IPS DF 4.7 (cell line): ENCODE results near the gene FGF16.
"Not testable (repeated sequence)": the region's sequence is repeated elsewhere in the genome, so short reads cannot be mapped to it uniquely, and the experiment has no call there.

Experiments
- DNase-seq: peaks from one replicate; pipeline ENCODE4 v3.0.0-alpha.2; 2013; ENCODE audit warnings: low spot score; ENCODE audit errors: extremely low read depth

The FGF16 gene

DNA sequence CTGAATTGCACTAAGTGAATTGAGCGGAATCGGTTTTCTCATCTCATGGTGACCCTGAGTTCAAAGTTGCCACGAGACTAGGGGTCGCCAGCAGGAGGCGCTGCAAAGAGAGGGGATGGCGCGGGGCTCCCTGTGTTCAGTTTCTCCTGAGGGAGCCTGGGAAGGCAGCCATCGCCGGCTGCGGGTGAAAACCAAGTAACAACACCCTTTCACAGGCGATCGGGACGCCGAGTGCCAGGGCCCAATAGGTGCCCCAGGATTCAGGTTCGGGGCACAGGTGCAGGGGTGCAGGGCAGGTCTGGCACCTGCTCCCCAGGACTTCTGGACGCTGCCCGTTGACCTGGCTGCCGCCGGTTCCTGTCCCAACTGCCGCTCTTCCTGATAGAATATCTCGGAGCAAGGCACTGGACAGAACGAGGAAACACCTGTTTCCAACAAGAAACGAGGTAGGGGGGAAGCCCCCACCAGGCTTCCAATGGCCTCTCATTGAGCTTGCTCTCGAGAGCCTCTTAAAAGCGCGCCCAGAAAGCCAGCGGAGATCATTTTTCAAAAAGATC is 1.1 kb upstream of the FGF16 start:
- DNase-seq = no peak

DNA sequence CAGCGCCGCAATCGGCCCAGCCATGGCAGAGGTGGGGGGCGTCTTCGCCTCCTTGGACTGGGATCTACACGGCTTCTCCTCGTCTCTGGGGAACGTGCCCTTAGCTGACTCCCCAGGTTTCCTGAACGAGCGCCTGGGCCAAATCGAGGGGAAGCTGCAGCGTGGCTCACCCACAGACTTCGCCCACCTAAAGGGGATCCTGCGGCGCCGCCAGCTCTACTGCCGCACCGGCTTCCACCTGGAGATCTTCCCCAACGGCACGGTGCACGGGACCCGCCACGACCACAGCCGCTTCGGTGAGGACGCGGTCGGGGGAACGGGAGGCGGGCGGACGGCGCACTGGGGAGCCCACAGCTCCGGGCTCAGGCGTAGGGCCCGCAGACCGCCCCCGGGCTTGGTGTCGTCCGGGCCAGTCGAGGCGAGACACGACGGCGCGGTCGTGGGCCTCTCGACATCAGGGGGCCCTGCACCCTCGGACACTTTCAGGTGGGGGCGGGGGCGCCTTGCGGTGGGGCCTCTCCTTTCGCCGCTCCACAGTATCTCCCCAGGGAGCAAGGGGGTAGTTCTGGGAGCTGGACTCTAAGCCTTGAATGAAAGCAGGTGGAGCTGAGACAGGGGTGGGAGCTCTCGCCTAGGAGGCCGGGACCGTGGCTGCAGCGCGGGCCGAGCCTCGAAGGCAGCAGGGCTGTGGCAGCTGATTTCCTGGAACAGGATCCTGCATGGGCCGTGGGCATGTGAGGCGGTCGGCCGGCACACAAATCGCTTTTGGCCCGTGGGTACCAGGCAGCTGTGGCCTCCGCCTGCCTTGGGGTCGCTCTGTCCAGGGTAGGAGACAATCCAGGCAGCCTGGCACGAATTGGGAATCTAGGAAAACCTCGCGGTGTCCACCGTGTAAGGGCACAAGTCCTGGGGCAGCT is 722 bp downstream of the FGF16 start:
- no peak for DNase-seq

GRCh38 chrX:77450415-77450814 is 3.2 kb downstream of the FGF16 start:
- no peak for DNase-seq

- DNase-seq = no peak
Observed at GRCh38 chrX:77450996-77451395, 3.8 kb downstream of the FGF16 start.

DNA sequence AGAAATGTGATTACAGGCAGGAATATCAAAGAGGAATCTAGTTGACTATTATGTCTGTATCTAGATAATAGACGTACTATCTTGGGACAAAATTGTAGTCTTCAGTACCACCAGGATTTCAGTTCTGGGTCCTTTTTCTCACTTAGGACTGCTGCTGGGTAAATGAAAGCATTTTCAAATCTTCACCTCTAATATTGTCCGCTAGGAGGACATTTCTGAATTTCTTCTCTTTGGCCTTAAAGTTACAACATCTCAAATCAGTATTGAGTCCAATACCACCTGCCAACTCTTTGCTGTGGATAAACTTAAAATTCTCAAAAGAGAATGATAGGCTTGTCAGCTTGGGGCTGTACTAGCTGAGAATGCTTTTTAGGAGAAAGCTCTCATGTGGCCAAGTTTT is 6.0 kb downstream of the FGF16 start:
- DNase-seq = no peak

DNA sequence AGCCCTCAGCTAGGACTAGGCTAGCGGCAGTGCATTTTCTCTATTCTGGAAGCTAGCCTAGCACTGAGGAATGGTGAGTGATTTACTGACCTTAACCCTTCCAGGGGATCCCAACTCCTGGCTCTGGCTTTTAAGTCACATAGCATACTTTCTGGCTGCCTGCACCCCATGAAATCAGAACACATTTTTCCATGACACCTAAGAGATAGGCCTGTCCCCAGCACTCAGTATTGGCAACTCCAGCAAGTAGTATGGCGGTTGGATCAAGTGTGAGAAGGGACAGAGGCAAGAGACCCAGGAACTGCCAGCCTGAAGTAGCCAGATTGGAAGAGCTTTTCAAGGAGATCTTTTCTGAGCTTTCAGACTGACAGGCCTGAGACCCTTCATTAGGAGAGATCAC is 8.2 kb downstream of the FGF16 start:
- DNase-seq = no peak

GRCh38 chrX:77484045-77484444 is 36.9 kb downstream of the FGF16 start:
- no peak for DNase-seq

- DNase-seq = no peak
Observed at GRCh38 chrX:77493677-77494553, 46.7 kb downstream of the FGF16 start.

- not testable (repeated sequence) for DNase-seq
Observed at GRCh38 chrX:77500164-77500563, 53.0 kb downstream of the FGF16 start.

DNA sequence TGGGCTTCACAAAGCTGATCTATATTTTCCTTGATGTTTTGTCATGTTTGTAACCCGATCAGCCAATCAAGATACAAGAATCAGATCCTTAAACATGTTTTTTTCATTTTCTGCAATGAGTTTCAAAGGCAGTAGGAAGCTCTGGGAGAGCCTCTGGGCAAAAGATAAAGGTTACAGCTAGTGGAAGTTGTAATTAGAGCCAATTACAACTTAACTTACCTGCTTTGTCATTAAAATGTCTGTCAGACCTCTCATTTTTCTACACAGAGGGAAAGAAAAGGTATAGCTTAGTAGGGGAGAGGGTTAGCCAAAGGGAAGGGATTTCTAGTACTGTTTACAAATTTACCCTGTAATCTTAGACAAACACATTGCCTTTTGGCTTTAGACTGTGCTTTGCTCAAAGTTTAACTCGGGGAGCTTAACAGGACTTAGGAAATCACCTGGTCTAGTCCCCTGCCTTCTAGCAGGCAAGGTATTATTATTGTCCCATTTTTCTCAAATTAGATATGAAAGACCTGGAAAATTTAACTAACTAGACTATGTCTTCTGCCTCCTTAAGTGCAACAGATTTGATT is 55.8 kb downstream of the FGF16 start:
- no peak for DNase-seq

GRCh38 chrX:77505227-77505626 is 58.0 kb downstream of the FGF16 start:
- DNase-seq = no peak
